A673 (cell line): ENCODE results near the gene SCG5. TPM values are rescaled to one million over a fixed set of nuclear protein-coding genes. Genes with fewer than 3 reads are reported as not detected.

Experiments
- BruUV-seq: library from RNA; stranded (reverse); fragments of 400-500 nt; replicated peaks from 2 replicates; lab custom pipeline; 2021; lab: Mats Ljungman, UMichigan
- CTCF ChIA-PET: fragments of 300-600 bp; sonication (Branson Sonifier 250); formaldehyde crosslinking; loops from one replicate; lab custom pipeline; 2022; ENCODE audit warnings: antibody characterized with exemption; lab: Charles Lee
- POLR2A ChIA-PET: fragments of 300-600 bp; sonication (Branson Sonifier 250); formaldehyde crosslinking; loops from one replicate; lab custom pipeline; 2022; ENCODE audit warnings: antibody characterized with exemption; ENCODE audit not compliant: low non-redundant PET; lab: Charles Lee
- DNase-seq: peaks from one replicate; pipeline ENCODE4 v3.0.0-alpha.2; 2015; ENCODE audit warnings: low spot score
- H3K27ac ChIP-seq: fragments of 200-600 bp; sonication (generic); 2 replicates; pipeline ENCODE4 v1.5.1; 2016; ENCODE audit warnings: mixed run types, low read depth, mild to moderate bottlenecking, mixed read lengths, antibody characterized with exemption, low read length; ENCODE audit not compliant: poor library complexity, severe bottlenecking
- H3K27me3 ChIP-seq: fragments of 200-600 bp; sonication (generic); replicated peaks from 2 replicates; pipeline ENCODE4 v1.6.1; 2017; ENCODE audit warnings: mixed run types, low read depth, mild to moderate bottlenecking, mixed read lengths, antibody characterized with exemption, low read length; ENCODE audit not compliant: insufficient read depth, poor library complexity
- H3K36me3 ChIP-seq: fragments of 200-600 bp; sonication (generic); 2 replicates; pipeline ENCODE4 v1.6.1; 2016; ENCODE audit warnings: mixed run types, mild to moderate bottlenecking, mixed read lengths, antibody characterized with exemption, low read length; ENCODE audit not compliant: insufficient read depth, poor library complexity, severe bottlenecking
- H3K4me1 ChIP-seq: fragments of 200-600 bp; sonication (generic); 2 replicates; pipeline ENCODE4 v1.6.1; 2017; ENCODE audit warnings: mixed run types, mild to moderate bottlenecking, mixed read lengths, antibody characterized with exemption, low read length; ENCODE audit not compliant: insufficient read depth, poor library complexity, severe bottlenecking
- H3K4me3 ChIP-seq: fragments of 200-600 bp; sonication (generic); 2 replicates; pipeline ENCODE4 v1.5.1; 2016; ENCODE audit warnings: low read depth, mixed run types, mild to moderate bottlenecking, mixed read lengths, low read length; ENCODE audit not compliant: poor library complexity, severe bottlenecking
- H3K9me3 ChIP-seq: fragments of 200-600 bp; sonication (generic); 2 replicates; pipeline ENCODE4 v1.6.1; 2016; ENCODE audit warnings: mixed run types, low read depth, mild to moderate bottlenecking, mixed read lengths, antibody characterized with exemption, low read length; ENCODE audit not compliant: poor library complexity, severe bottlenecking
- CTCF ChIP-seq: fragments of 300-800, 200-600 bp; sonication (generic); conservative IDR thresholded peaks from 2 replicates; pipeline ENCODE4 v1.5.1; 2017; ENCODE audit warnings: low read depth, mild to moderate bottlenecking, antibody characterized with exemption, low read length, moderate library complexity, mixed read lengths
- EZH2 ChIP-seq: fragments of 200-600 bp; sonication (generic); IDR thresholded peaks from 2 replicates; pipeline ENCODE4 v1.6.1; 2017; ENCODE audit warnings: borderline replicate concordance, low read depth, mild to moderate bottlenecking, mixed read lengths, antibody characterized with exemption, low read length; ENCODE audit not compliant: poor library complexity, severe bottlenecking
- intact Hi-C: fragments of 100-400 bp; cut with micrococcal nuclease; formaldehyde crosslinking; loops from one replicate; pipeline ENCODE4 v1.10.0; 2022; ENCODE audit not compliant: unreplicated experiment
- total RNA-seq: library from RNA; stranded (reverse); gene quantifications from 2 replicates; pipeline ENCODE4 v1.2.3, GENCODE V29; 2021

SCG5 gene
- total RNA-seq, 1 experiment from 2014 or later, result 3.1 TPM

GRCh38 chr15:32682977-32683630 is 41.6 kb downstream of the SCG5 start:
- DNase-seq, result no peak
- ChIA-PET CTCF (no interaction called here), POLR2A (interaction anchor here (0.8 kb wide), 1 partner anchor 337 kb away, joined by 3 read pairs; no protein-coding TSS in a partner anchor)
- Histone ChIP-seq H3K9me3 (no peaks in the 10 kb centered on the region), H3K27ac (no peak overlapping the region), H3K4me1 (no peaks in the 10 kb centered on the region), H3K36me3 (no peaks in the 10 kb centered on the region), H3K4me3 (no peak overlapping the region), H3K27me3 (no peaks in the 10 kb centered on the region)
- intact Hi-C loops, result loop anchor here (5.0 kb wide), 1 partner anchor 34 kb away; the partner anchor contains the start of gene GREM1
- no TSS peak for BruUV-seq
- TF ChIP-seq CTCF, result no peak
- no peak for TF ChIP-seq EZH2

- Histone ChIP-seq H3K4me1 (no peaks in the 10 kb centered on the region), H3K36me3 (no peaks in the 10 kb centered on the region), H3K9me3 (no peaks in the 10 kb centered on the region), H3K27me3 (no peaks in the 10 kb centered on the region), H3K27ac (no peak overlapping the region), H3K4me3 (no peak overlapping the region)
- ChIA-PET POLR2A (no interaction called here), CTCF (no interaction called here)
- no peak for DNase-seq
- TF ChIP-seq CTCF (no peak), EZH2 (no peak)
- BruUV-seq, result no TSS peak
- intact Hi-C loops, result loop anchor here (5.0 kb wide), 1 partner anchor 33 kb away; the partner anchor contains the start of gene GREM1
Observed at GRCh38 chr15:32683906-32684584, 42.5 kb downstream of the SCG5 start.

GRCh38 chr15:32685576-32685975 is 44.1 kb downstream of the SCG5 start:
- no peak for DNase-seq
- no peaks in the 10 kb centered on the region for H3K4me1 ChIP-seq
- no peaks in the 10 kb centered on the region for H3K27me3 ChIP-seq
- intact Hi-C loops, result no loop called here
- POLR2A ChIA-PET, result no interaction called here
- no TSS peak for BruUV-seq
- H3K36me3 ChIP-seq, result no peaks in the 10 kb centered on the region
- H3K4me3 ChIP-seq, result no peak overlapping the region
- CTCF ChIA-PET, result no interaction called here
- H3K9me3 ChIP-seq, result no peaks in the 10 kb centered on the region
- TF ChIP-seq CTCF (no peak), EZH2 (no peak)
- no peak overlapping the region for H3K27ac ChIP-seq
